ENCODE data around the gene RBM6. TPM values are rescaled to one million over a fixed set of nuclear protein-coding genes. Genes with fewer than 3 reads are reported as not detected.
"Not testable (repeated sequence)": the region's sequence is repeated elsewhere in the genome, so short reads cannot be mapped to it uniquely, and the experiment has no call there.

Gene RBM6
- total RNA-seq, 1 donor from 2014 or later = 43.0 TPM

GRCh38 chr3:50031201-50031600 is 91.3 kb downstream of the RBM6 start:
- ATAC-seq (ENCODE audit: poor library complexity); DNase-seq; intact Hi-C loops (cut with DNase I): not testable (repeated sequence)

- no peak for ATAC-seq (ENCODE audit: poor library complexity)
- no peak for DNase-seq
- intact Hi-C loops (cut with DNase I) = no loop called here
Measured at GRCh38 chr3:50044976-50045375, 105.0 kb downstream of the RBM6 start.

- ATAC-seq (ENCODE audit: poor library complexity) = no peak
- no peak for DNase-seq
- intact Hi-C loops (cut with DNase I) = no loop called here
Measured at GRCh38 chr3:50047426-50047825, 107.5 kb downstream of the RBM6 start.

GRCh38 chr3:50050361-50050760 is 110.4 kb downstream of the RBM6 start:
- no peak for DNase-seq
- intact Hi-C loops (cut with DNase I) = no loop called here
- ATAC-seq (ENCODE audit: poor library complexity) = no peak

GRCh38 chr3:50057756-50058155 is 117.8 kb downstream of the RBM6 start:
- intact Hi-C loops (cut with DNase I) = no loop called here
- ATAC-seq (ENCODE audit: poor library complexity) (no peak), DNase-seq (no peak)

- ATAC-seq (ENCODE audit: poor library complexity) (no peak), DNase-seq (no peak)
- intact Hi-C loops (cut with DNase I) = no loop called here
Measured at GRCh38 chr3:50068134-50068533, 128.2 kb downstream of the RBM6 start.

GRCh38 chr3:50078091-50078490 is 138.1 kb downstream of the RBM6 start:
- ATAC-seq (ENCODE audit: poor library complexity) = no peak
- intact Hi-C loops (cut with DNase I) = no loop called here
- DNase-seq = no peak

GRCh38 chr3:50078622-50079021 is 138.7 kb downstream of the RBM6 start:
- no peak for ATAC-seq (ENCODE audit: poor library complexity)
- intact Hi-C loops (cut with DNase I) = no loop called here
- DNase-seq = no peak

- DNase-seq; ATAC-seq (ENCODE audit: poor library complexity); intact Hi-C loops (cut with DNase I): not testable (repeated sequence)
Measured at GRCh38 chr3:50084951-50085350, 145.0 kb downstream of the RBM6 start.

- ATAC-seq (ENCODE audit: poor library complexity) (peak; percentile 99), DNase-seq (peak; percentile 96)
- intact Hi-C loops (cut with DNase I) = no loop called here
Measured at GRCh38 chr3:50088725-50089608, 149.0 kb downstream of the RBM6 start, which contains the start of gene RBM5. RBM5 (plus strand) TSS chr3:50088919; CDS start chr3:50090435, 1,516 bp downstream.

GRCh38 chr3:50089609-50089945 is 149.6 kb downstream of the RBM6 start:
- no peak for DNase-seq
- intact Hi-C loops (cut with DNase I) = no loop called here
- peak; percentile 16 for ATAC-seq (ENCODE audit: poor library complexity)

GRCh38 chr3:50090984-50091383 is 151.0 kb downstream of the RBM6 start:
- DNase-seq (no peak), ATAC-seq (ENCODE audit: poor library complexity) (no peak)
- intact Hi-C loops (cut with DNase I) = no loop called here

GRCh38 chr3:50095352-50095998 is 155.5 kb downstream of the RBM6 start:
- ATAC-seq (ENCODE audit: poor library complexity) (no peak), DNase-seq (no peak)
- intact Hi-C loops (cut with DNase I) = no loop called here

GRCh38 chr3:50100386-50100785 is 160.4 kb downstream of the RBM6 start:
- intact Hi-C loops (cut with DNase I) = no loop called here
- ATAC-seq (ENCODE audit: poor library complexity) = no peak
- DNase-seq = no peak

GRCh38 chr3:50100956-50101845 is 161.3 kb downstream of the RBM6 start:
- intact Hi-C loops (cut with DNase I) = no loop called here
- ATAC-seq (ENCODE audit: poor library complexity) = peak; percentile 29
- DNase-seq = no peak

GRCh38 chr3:50102558-50102957 is 162.6 kb downstream of the RBM6 start:
- intact Hi-C loops (cut with DNase I) = no loop called here
- DNase-seq (no peak), ATAC-seq (ENCODE audit: poor library complexity) (no peak)

GRCh38 chr3:50111757-50112156 is 171.8 kb downstream of the RBM6 start:
- ATAC-seq (ENCODE audit: poor library complexity) (no peak), DNase-seq (no peak)
- intact Hi-C loops (cut with DNase I) = no loop called here

GRCh38 chr3:50112462-50112861 is 172.5 kb downstream of the RBM6 start:
- ATAC-seq (ENCODE audit: poor library complexity) (peak; percentile 54), DNase-seq (peak; percentile 3)
- intact Hi-C loops (cut with DNase I) = no loop called here

GRCh38 chr3:50117120-50117519 is 177.2 kb downstream of the RBM6 start:
- intact Hi-C loops (cut with DNase I) = no loop called here
- DNase-seq = peak; percentile 17
- no peak for ATAC-seq (ENCODE audit: poor library complexity)
